Loucy (cell line): ENCODE measurements around the gene GAS7.

Experiments used
- H2AFZ ChIP-seq: fragments of 200-600 bp; sonication (generic); 2 replicates; pipeline ENCODE4 v1.6.0; 2016; ENCODE audit warnings: antibody characterized with exemption, mild to moderate bottlenecking, low read length, moderate library complexity
- H3F3A ChIP-seq: fragments of 200-600 bp; 2 replicates; pipeline ENCODE4 v1.6.0; 2016; ENCODE audit warnings: antibody characterized with exemption, low read depth, mild to moderate bottlenecking
- H3K27me3 ChIP-seq: fragments of 200-600 bp; sonication (generic); 2 replicates; pipeline ENCODE4 v1.6.1; 2014; ENCODE audit warnings: low read length, mild to moderate bottlenecking; ENCODE audit not compliant: insufficient read depth, poor library complexity, severe bottlenecking
- H3K36me3 ChIP-seq: fragments of 200-600 bp; sonication (generic); 2 replicates; pipeline ENCODE4 v1.6.1; 2016; ENCODE audit warnings: low read length; ENCODE audit not compliant: insufficient read depth
- H3K4me1 ChIP-seq: fragments of 200-600 bp; sonication (generic); 2 replicates; pipeline ENCODE4 v1.5.1; 2014; ENCODE audit warnings: low read length, mild to moderate bottlenecking; ENCODE audit not compliant: insufficient read depth, poor library complexity, severe bottlenecking
- H3K4me2 ChIP-seq: fragments of 200-600 bp; sonication (generic); 2 replicates; pipeline ENCODE4 v1.6.0; 2014; ENCODE audit warnings: antibody characterized with exemption, low read length, low read depth, mild to moderate bottlenecking; ENCODE audit not compliant: poor library complexity, severe bottlenecking
- H3K4me3 ChIP-seq: fragments of 200-600 bp; sonication (generic); 2 replicates; pipeline ENCODE4 v1.5.1; 2014; ENCODE audit warnings: low read length, mild to moderate bottlenecking, mixed read lengths; ENCODE audit not compliant: poor library complexity, severe bottlenecking
- H3K79me2 ChIP-seq: fragments of 200-600 bp; sonication (generic); 2 replicates; pipeline ENCODE4 v1.6.1; 2014; ENCODE audit warnings: low read length; ENCODE audit not compliant: insufficient read depth
- H3K9ac ChIP-seq: fragments of 200-600 bp; sonication (generic); 2 replicates; pipeline ENCODE4 v1.6.0; 2014; ENCODE audit warnings: mild to moderate bottlenecking, low read depth, low read length, moderate library complexity; ENCODE audit not compliant: poor library complexity, severe bottlenecking
- H3K9me2 ChIP-seq: fragments of 200-600 bp; sonication (generic); replicated peaks from 2 replicates; pipeline ENCODE4 v1.6.1; 2016; ENCODE audit warnings: low read depth, low read length, mixed read lengths
- H3K9me3 ChIP-seq: fragments of 200-600 bp; sonication (generic); 2 replicates; pipeline ENCODE4 v1.6.1; 2014; ENCODE audit warnings: mild to moderate bottlenecking, antibody characterized with exemption, low read length, low read depth; ENCODE audit not compliant: insufficient read depth
- H4K20me1 ChIP-seq: fragments of 200-600 bp; sonication (generic); 2 replicates; pipeline ENCODE4 v1.6.0; 2014; ENCODE audit warnings: antibody characterized with exemption, low read length, mild to moderate bottlenecking; ENCODE audit not compliant: insufficient read depth, poor library complexity, severe bottlenecking
- CTCF ChIP-seq: fragments of 200-600 bp; sonication (generic); conservative IDR thresholded peaks from 2 replicates; pipeline ENCODE4 v1.5.1; 2014; ENCODE audit warnings: mild to moderate bottlenecking, antibody characterized with exemption, low read length
- EZH2phosphoT487 ChIP-seq: fragments of 200-600 bp; IDR thresholded peaks from 2 replicates; pipeline ENCODE4 v1.6.1; 2018; ENCODE audit warnings: antibody characterized with exemption, mild to moderate bottlenecking, moderate library complexity, borderline replicate concordance

GAS7 gene

DNA sequence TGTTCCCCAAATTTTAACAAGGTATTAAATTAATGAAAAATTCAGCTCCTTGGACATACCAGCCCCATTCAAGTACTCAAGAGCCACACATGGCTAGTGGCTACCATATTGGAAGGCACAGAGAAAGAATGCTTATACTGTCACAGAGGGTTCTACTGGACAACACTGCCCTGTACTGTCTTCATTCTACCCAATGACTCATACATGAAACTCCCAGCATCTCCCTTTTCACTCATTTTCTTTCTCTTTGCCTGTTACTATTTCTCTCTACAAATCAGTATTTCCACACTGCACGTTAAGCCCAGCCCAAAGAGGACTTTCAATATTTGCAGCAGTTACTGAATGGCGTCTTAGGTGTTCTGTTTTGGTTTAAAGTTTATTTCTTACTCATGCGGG is 221.2 kb downstream of the GAS7 start:
- Histone ChIP-seq H3K79me2 (peaks cover 23% of the 10 kb centered on the region; the same call in 1 of the 2 replicates), H3K9me3 (no peaks in the 10 kb centered on the region), H2AFZ (no peak overlapping the region), H3K4me3 (peak overlapping the region; percentile 8), H3K4me1 (peaks cover 33% of the 10 kb centered on the region), H3K9me2 (no peaks in the 10 kb centered on the region), H3F3A (no peaks in the 10 kb centered on the region), H3K27me3 (no peaks in the 10 kb centered on the region), H3K9ac (peak overlapping the region; percentile 4), H3K4me2 (peak overlapping the region; percentile 14), H4K20me1 (no peaks in the 10 kb centered on the region), H3K36me3 (peaks cover 27% of the 10 kb centered on the region; the same call in 1 of the 2 replicates)
- TF ChIP-seq CTCF (no peak), EZH2phosphoT487 (no peak)

DNA sequence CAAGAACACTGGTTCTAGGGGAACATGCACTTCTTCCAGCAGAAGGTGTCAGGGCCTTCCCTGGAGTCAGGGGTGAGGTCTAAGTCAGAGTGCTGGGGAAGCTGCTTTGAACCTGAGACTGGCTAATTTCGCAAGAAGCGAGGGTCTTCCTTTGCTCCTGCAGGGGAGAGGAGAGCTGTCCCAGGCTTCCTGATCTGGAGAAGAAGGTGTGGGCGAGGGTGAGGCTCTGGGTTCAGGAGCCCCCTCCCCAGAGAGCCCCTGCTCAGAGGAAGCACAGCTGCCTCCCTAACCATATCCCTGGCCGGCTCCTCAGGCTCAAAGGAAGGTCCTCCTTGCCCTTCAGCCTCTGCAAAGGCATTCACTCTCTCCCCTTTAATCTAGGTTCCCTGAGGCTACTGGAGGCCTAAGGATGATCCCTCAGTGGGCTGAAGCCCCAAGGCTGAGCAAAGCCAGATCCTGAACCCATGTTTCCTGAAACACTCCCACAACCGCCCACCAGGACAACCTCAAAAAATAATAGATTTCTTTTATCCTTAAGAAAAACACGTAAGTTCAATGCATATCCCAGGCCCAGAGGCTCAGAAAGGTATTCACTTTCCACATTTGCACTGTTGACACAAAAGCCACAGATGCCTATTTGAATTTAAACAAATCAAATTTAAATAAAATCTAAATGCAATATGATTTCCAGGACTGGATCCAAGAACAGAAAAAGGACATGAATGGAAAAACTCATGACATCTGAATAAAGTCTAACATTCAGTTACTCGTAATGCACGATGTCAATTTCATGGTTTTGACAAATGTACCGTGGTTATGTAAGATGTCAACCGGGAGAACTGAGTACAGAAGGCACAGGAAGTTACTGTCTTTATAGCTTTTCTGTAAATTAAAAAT is 221.9 kb downstream of the GAS7 start:
- Histone ChIP-seq H3K79me2 (peaks cover 29% of the 10 kb centered on the region; the same call in 1 of the 2 replicates), H2AFZ (no peak overlapping the region), H3K4me1 (peaks cover 33% of the 10 kb centered on the region), H4K20me1 (no peaks in the 10 kb centered on the region), H3F3A (no peaks in the 10 kb centered on the region), H3K9ac (peak overlapping the region; percentile 4), H3K4me2 (peak overlapping the region; percentile 14), H3K4me3 (peak overlapping the region; percentile 8), H3K27me3 (no peaks in the 10 kb centered on the region), H3K9me2 (no peaks in the 10 kb centered on the region), H3K9me3 (no peaks in the 10 kb centered on the region), H3K36me3 (peaks cover 26% of the 10 kb centered on the region; the same call in 1 of the 2 replicates)
- no peak for TF ChIP-seq CTCF
- TF ChIP-seq EZH2phosphoT487: no peak

- Histone ChIP-seq H3K9me3 (no peaks in the 10 kb centered on the region), H3F3A (no peaks in the 10 kb centered on the region), H3K79me2 (peaks cover 35% of the 10 kb centered on the region; the same call in 1 of the 2 replicates), H3K36me3 (peaks cover 11% of the 10 kb centered on the region; the same call in 1 of the 2 replicates), H4K20me1 (no peaks in the 10 kb centered on the region), H3K4me2 (no peak overlapping the region), H3K4me1 (peaks cover 34% of the 10 kb centered on the region), H3K9me2 (no peaks in the 10 kb centered on the region), H2AFZ (no peak overlapping the region), H3K4me3 (no peak overlapping the region), H3K27me3 (no peaks in the 10 kb centered on the region), H3K9ac (no peak overlapping the region)
- TF ChIP-seq CTCF (no peak), EZH2phosphoT487 (no peak)
Observed at GRCh38 chr17:9974448-9975381, 223.7 kb downstream of the GAS7 start.
